SK-N-SH treated with all-trans-retinoic acid at 6 μM for 48 hours (cell line): ENCODE measurements around the gene PAK2.

Experiments used
- ATAC-seq: fragments of 200-7000 bp; cut with Tn5 transposase; 3 replicates; pipeline ENCODE4 v1.9.1; 2020; ENCODE audit warnings: mild to moderate bottlenecking, moderate library complexity
- ARNTL ChIP-seq: fragments of 450-650 bp; formaldehyde crosslinking; IDR thresholded peaks from 2 replicates; pipeline ENCODE4 v1.5.0; 2020; ENCODE audit warnings: low read depth, mild to moderate bottlenecking, moderate library complexity, borderline replicate concordance
- BACH2 ChIP-seq: fragments of 250-450 bp; sonication (Bioruptor Pico); IDR thresholded peaks from 2 replicates; pipeline ENCODE4 v1.9.0; 2021; ENCODE audit warnings: mild to moderate bottlenecking, borderline replicate concordance
- CREB5 ChIP-seq: fragments of 250-450 bp; sonication (Bioruptor Pico); IDR thresholded peaks from 2 replicates; pipeline ENCODE4 v1.5.1; 2020; ENCODE audit warnings: low read depth, mild to moderate bottlenecking, moderate library complexity
- ESRRG ChIP-seq: fragments of 250-450 bp; sonication (Bioruptor Pico); IDR thresholded peaks from 2 replicates; pipeline ENCODE4 v1.6.1; 2021; ENCODE audit warnings: mild to moderate bottlenecking
- GLIS3 ChIP-seq: fragments of 250-450 bp; sonication (Bioruptor Pico); IDR thresholded peaks from 2 replicates; pipeline ENCODE4 v1.5.0; 2020; ENCODE audit warnings: mild to moderate bottlenecking, moderate library complexity
- OSR1 ChIP-seq: fragments of 250-450 bp; sonication (Bioruptor Pico); IDR thresholded peaks from 2 replicates; pipeline ENCODE4 v1.8.0; 2022; ENCODE audit warnings: moderate library complexity, mild to moderate bottlenecking, inconsistent platforms
- PATZ1 ChIP-seq: fragments of 250-450 bp; sonication (Bioruptor Pico); IDR thresholded peaks from 2 replicates; pipeline ENCODE4 v1.8.0; 2020; ENCODE audit warnings: mild to moderate bottlenecking, moderate library complexity, borderline replicate concordance
- POU6F1 ChIP-seq: fragments of 250-450 bp; sonication (Bioruptor Pico); IDR thresholded peaks from 2 replicates; pipeline ENCODE4 v1.8.0; 2021; ENCODE audit warnings: low read depth, mild to moderate bottlenecking, moderate library complexity, borderline replicate concordance
- PPARA ChIP-seq: fragments of 250-450 bp; sonication (Bioruptor Pico); IDR thresholded peaks from 2 replicates; pipeline ENCODE4 v1.5.0; 2020; ENCODE audit warnings: mild to moderate bottlenecking, borderline replicate concordance
- SNAI2 ChIP-seq: fragments of 250-450 bp; sonication (Bioruptor Pico); IDR thresholded peaks from 2 replicates; pipeline ENCODE4 v1.5.0; 2020; ENCODE audit warnings: mild to moderate bottlenecking, moderate library complexity
- TOX ChIP-seq: fragments of 250-450 bp; sonication (Bioruptor Pico); IDR thresholded peaks from 2 replicates; pipeline ENCODE4 v1.8.0; 2021; ENCODE audit warnings: mild to moderate bottlenecking, moderate library complexity, borderline replicate concordance
- TSHZ2 ChIP-seq: fragments of 250-450 bp; sonication (Bioruptor Pico); IDR thresholded peaks from 2 replicates; pipeline ENCODE4 v1.5.0; 2020; ENCODE audit warnings: mild to moderate bottlenecking, moderate library complexity
- ZC3H10 ChIP-seq: fragments of 250-450 bp; sonication (Bioruptor Pico); IDR thresholded peaks from 2 replicates; pipeline ENCODE4 v1.5.1; 2021; ENCODE audit warnings: mild to moderate bottlenecking, moderate library complexity
- ZFP3 ChIP-seq: fragments of 250-450 bp; sonication (Bioruptor Pico); IDR thresholded peaks from 2 replicates; pipeline ENCODE4 v1.5.0; 2020; ENCODE audit warnings: mild to moderate bottlenecking, moderate library complexity
- ZFP30 ChIP-seq: fragments of 450-650 bp; formaldehyde crosslinking; IDR thresholded peaks from 2 replicates; pipeline ENCODE4 v1.5.0; 2022; ENCODE audit warnings: mild to moderate bottlenecking, moderate library complexity
- ZNF565 ChIP-seq: fragments of 450-650 bp; formaldehyde crosslinking; conservative IDR thresholded peaks from 2 replicates; pipeline ENCODE4 v1.5.0; 2020; ENCODE audit warnings: low read depth, mild to moderate bottlenecking, moderate library complexity
- ZNF70 ChIP-seq: fragments of 450-650 bp; formaldehyde crosslinking; IDR thresholded peaks from 2 replicates; pipeline ENCODE4 v1.5.0; 2020; ENCODE audit warnings: mild to moderate bottlenecking, moderate library complexity
- TF ChIP-seq, protein P1 (sequence below): fragments of 250-450 bp; sonication (Bioruptor Pico); IDR thresholded peaks from 2 replicates; pipeline ENCODE4 v1.5.1; 2021; ENCODE audit warnings: mild to moderate bottlenecking, moderate library complexity

PAK2 gene

DNA sequence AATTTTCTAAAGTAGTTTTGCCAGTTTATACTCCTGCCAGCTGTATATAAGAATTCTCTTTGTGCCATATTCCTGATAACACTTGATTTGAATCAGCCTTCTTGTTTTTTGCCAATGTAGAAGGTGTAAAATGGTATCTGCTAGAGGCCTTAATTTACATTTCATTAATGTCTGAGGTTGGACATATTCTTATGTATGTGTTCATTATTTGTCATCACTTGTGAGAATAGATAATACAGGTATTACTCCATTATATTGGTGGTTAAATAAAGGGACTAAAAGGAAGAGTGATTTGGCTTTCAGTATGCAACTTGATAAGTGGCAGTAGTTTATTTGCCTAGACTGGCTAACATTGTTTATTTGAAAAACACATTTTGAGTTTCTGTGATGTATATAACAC, 25.8 kb downstream of the PAK2 start:
- no peak for ATAC-seq
- no peak for TF ChIP-seq CREB5
- TF ChIP-seq OSR1 (CRISPR knock-in tag): no peak
- TF ChIP-seq ZNF565 (CRISPR knock-in tag): no peak
- no peak for TF ChIP-seq ZFP3 (CRISPR knock-in tag)
- no peak for TF ChIP-seq PATZ1 (CRISPR knock-in tag)
- no peak for TF ChIP-seq POU6F1 (CRISPR knock-in tag)
- TF ChIP-seq ZFP30: no peak

GRCh38 chr3:196771067-196771466, 31.4 kb downstream of the PAK2 start:
- no peak for ATAC-seq
- no peak for TF ChIP-seq ZFP30
- no peak for TF ChIP-seq SNAI2 (CRISPR knock-in tag)
- no peak for TF ChIP-seq GLIS3
- no peak for TF ChIP-seq ZFP3 (CRISPR knock-in tag)
- TF ChIP-seq TSHZ2: no peak
- no peak for TF ChIP-seq PPARA (CRISPR knock-in tag)
- TF ChIP-seq ESRRG (CRISPR knock-in tag): no peak
- no peak for TF ChIP-seq ARNTL (CRISPR knock-in tag)
- TF ChIP-seq PATZ1 (CRISPR knock-in tag): no peak
- TF ChIP-seq BACH2 (CRISPR knock-in tag): no peak
- TF ChIP-seq ZNF565 (CRISPR knock-in tag): no peak
- TF ChIP-seq CREB5: no peak
- TF ChIP-seq ZNF70 (CRISPR knock-in tag): no peak
- no peak for TF ChIP-seq TOX
- TF ChIP-seq, protein P1, sequence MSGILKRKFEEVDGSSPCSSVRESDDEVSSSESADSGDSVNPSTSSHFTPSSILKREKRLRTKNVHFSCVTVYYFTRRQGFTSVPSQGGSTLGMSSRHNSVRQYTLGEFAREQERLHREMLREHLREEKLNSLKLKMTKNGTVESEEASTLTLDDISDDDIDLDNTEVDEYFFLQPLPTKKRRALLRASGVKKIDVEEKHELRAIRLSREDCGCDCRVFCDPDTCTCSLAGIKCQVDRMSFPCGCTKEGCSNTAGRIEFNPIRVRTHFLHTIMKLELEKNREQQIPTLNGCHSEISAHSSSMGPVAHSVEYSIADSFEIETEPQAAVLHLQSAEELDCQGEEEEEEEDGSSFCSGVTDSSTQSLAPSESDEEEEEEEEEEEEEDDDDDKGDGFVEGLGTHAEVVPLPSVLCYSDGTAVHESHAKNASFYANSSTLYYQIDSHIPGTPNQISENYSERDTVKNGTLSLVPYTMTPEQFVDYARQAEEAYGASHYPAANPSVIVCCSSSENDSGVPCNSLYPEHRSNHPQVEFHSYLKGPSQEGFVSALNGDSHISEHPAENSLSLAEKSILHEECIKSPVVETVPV: no peak
- TF ChIP-seq POU6F1 (CRISPR knock-in tag): no peak
- TF ChIP-seq ZC3H10 (CRISPR knock-in tag): no peak
